ENCODE measurements around the gene CTNNA2. TPM values are rescaled to one million over a fixed set of nuclear protein-coding genes. Genes with fewer than 3 reads are reported as not detected.

The CTNNA2 gene
- total RNA-seq, 1 experiment from 2014 or later: 0.54 TPM

GRCh38 chr2:79801082-79801481 is 288.2 kb downstream of the CTNNA2 start:
- intact Hi-C loops (cut with micrococcal nuclease; ENCODE audit: unreplicated experiment) (no loop called here), in situ Hi-C loops (cut with HindIII; ENCODE audit: low pct_unique_long_range_greater_than_20kb, low sequenced_read_pairs) (no loop called here)
- BruUV-seq (replicated peaks): no TSS peak
- H3K9me3 ChIP-seq (ENCODE audit: control insufficient read depth, insufficient read depth, low read depth, low read length): no peaks in the 10 kb centered on the region; the same call in 1 of the 2 replicates
- CTCF ChIA-PET: no interaction called here
- POLR2A ChIA-PET: no interaction called here
- H3K27me3 ChIP-seq (ENCODE audit: control insufficient read depth, insufficient read depth, low read length): no peaks in the 10 kb centered on the region
- no peaks in the 10 kb centered on the region for H3K36me3 ChIP-seq (ENCODE audit: control insufficient read depth, insufficient read depth, low read length)
- no peak for DNase-seq (ENCODE audit: low read depth, low spot score)
- H3K27ac ChIP-seq (ENCODE audit: low read length): no peak overlapping the region
- no peak overlapping the region for H3K4me3 ChIP-seq (ENCODE audit: low read depth in 2 of 2, low read length in 2 of 2)
- no peak for ATAC-seq
- TF ChIP-seq CTCF (IDR thresholded peaks at IDR 0.05): no peak
- no peak for TF ChIP-seq SIN3A (IDR thresholded peaks at IDR 0.05; ENCODE audit: borderline replicate concordance, insufficient read depth, low read depth, low read length)
- TF ChIP-seq POLR2AphosphoS5 (IDR thresholded peaks at IDR 0.05; ENCODE audit: low read depth, low read length): no peak
- TF ChIP-seq TCF7L2 (IDR thresholded peaks at IDR 0.05; ENCODE audit: low read depth, low read length): no peak
- no peak for TF ChIP-seq REST (IDR thresholded peaks at IDR 0.05; ENCODE audit: insufficient read depth in 1 of 2, low read depth in 2 of 2, low read length in 1 of 2)
- H3K4me1 ChIP-seq (ENCODE audit: control insufficient read depth, insufficient read depth, low read length): no peaks in the 10 kb centered on the region

- no peak for ATAC-seq
- intact Hi-C loops (cut with micrococcal nuclease; ENCODE audit: unreplicated experiment): no loop called here
- no peaks in the 10 kb centered on the region for H3K36me3 ChIP-seq (ENCODE audit: control insufficient read depth, insufficient read depth, low read length)
- BruUV-seq (replicated peaks): no TSS peak
- no peaks in the 10 kb centered on the region for H3K27me3 ChIP-seq (ENCODE audit: control insufficient read depth, insufficient read depth, low read length)
- no peak overlapping the region for H3K4me3 ChIP-seq (ENCODE audit: low read depth in 2 of 2, low read length in 2 of 2)
- in situ Hi-C loops (cut with HindIII; ENCODE audit: low pct_unique_long_range_greater_than_20kb, low sequenced_read_pairs): no loop called here
- H3K27ac ChIP-seq (ENCODE audit: low read length): no peak overlapping the region
- POLR2A ChIA-PET: no interaction called here
- no peaks in the 10 kb centered on the region for H3K4me1 ChIP-seq (ENCODE audit: control insufficient read depth, insufficient read depth, low read length)
- DNase-seq (ENCODE audit: low read depth, low spot score): no peak
- TF ChIP-seq SIN3A (IDR thresholded peaks at IDR 0.05; ENCODE audit: borderline replicate concordance, insufficient read depth, low read depth, low read length): no peak
- no peak for TF ChIP-seq POLR2AphosphoS5 (IDR thresholded peaks at IDR 0.05; ENCODE audit: low read depth, low read length)
- no peak for TF ChIP-seq CTCF (IDR thresholded peaks at IDR 0.05)
- no peak for TF ChIP-seq REST (IDR thresholded peaks at IDR 0.05; ENCODE audit: insufficient read depth in 1 of 2, low read depth in 2 of 2, low read length in 1 of 2)
- no peak for TF ChIP-seq TCF7L2 (IDR thresholded peaks at IDR 0.05; ENCODE audit: low read depth, low read length)
- H3K9me3 ChIP-seq (ENCODE audit: control insufficient read depth, insufficient read depth, low read depth, low read length): no peaks in the 10 kb centered on the region
- CTCF ChIA-PET: no interaction called here
Measured at GRCh38 chr2:79817288-79817687, 304.4 kb downstream of the CTNNA2 start.

Measured in Panc1 (cell line).